ENCODE results near the gene KRTAP5-2. TPM values are rescaled to one million over a fixed set of nuclear protein-coding genes. Genes with fewer than 3 reads are reported as not detected.

The KRTAP5-2 gene
- total RNA-seq, 1 experiment from 2014 or later, result not detected

DNA sequence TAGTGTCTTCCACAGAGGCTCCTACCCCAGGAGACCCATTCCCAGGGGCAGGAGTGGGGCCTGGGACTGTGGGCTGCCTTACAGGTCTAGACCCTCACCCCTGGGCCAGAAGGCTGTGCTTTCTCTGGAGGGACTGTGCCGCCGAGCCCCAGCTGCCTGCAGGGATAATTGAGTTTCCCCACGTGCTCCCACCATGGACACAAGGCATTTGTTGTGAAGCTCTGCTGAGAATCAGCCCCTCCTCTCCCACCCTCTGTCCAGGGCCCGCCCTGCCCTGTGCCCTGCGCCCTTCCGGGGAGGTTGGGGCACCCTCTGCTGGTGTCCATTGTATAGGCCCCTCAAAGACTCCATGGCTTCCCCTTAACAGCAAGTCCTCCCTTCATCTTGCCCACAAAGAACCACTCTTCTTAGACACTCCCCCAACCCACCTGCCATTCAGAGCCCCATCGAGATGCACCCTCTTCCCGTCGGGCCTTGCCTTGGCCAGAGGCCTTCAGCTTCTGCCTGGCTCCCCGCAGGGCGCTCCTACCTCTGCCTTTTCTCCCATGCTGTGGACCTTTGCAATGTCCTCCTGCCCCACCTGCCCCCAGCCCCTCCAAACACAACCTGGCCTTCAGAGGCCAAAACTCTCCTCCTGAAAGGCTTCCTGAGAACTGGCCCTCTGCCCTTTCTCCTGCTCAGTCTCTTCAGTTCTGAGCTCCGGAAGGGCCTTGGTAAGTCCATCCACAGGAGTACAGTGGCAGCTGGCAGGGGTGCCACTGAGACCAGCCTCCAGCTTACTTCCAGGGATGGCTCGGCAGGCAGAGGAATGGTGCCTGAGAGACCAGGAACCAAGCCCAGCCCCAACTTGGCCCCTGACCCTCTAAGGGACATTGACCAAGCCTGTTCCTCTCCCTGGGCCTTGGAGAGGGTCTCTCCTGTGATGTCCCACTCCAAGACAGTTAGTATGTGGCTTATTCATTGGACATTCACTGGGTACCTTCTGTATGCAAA is 48.5 kb downstream of the KRTAP5-2 start:
- TF ChIP-seq, protein P1, sequence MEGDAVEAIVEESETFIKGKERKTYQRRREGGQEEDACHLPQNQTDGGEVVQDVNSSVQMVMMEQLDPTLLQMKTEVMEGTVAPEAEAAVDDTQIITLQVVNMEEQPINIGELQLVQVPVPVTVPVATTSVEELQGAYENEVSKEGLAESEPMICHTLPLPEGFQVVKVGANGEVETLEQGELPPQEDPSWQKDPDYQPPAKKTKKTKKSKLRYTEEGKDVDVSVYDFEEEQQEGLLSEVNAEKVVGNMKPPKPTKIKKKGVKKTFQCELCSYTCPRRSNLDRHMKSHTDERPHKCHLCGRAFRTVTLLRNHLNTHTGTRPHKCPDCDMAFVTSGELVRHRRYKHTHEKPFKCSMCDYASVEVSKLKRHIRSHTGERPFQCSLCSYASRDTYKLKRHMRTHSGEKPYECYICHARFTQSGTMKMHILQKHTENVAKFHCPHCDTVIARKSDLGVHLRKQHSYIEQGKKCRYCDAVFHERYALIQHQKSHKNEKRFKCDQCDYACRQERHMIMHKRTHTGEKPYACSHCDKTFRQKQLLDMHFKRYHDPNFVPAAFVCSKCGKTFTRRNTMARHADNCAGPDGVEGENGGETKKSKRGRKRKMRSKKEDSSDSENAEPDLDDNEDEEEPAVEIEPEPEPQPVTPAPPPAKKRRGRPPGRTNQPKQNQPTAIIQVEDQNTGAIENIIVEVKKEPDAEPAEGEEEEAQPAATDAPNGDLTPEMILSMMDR (IDR thresholded peaks at IDR 0.05; ENCODE audit: unreplicated experiment), result no peak
- BruUV-seq (replicated peaks), result no TSS peak
- Mint-ChIP-seq H3K27ac (ENCODE audit: unreplicated experiment) (no peak overlapping the region), H3K4me1 (ENCODE audit: low read depth, unreplicated experiment) (peaks cover 13% of the 10 kb centered on the region), H3K36me3 (ENCODE audit: insufficient read depth, unreplicated experiment) (peaks cover 12% of the 10 kb centered on the region), H3K27me3 (ENCODE audit: unreplicated experiment) (peaks cover 45% of the 10 kb centered on the region), H3K4me3 (ENCODE audit: low read depth, unreplicated experiment) (no peak overlapping the region), H3K9me3 (ENCODE audit: low read depth, unreplicated experiment) (no peaks in the 10 kb centered on the region)
- intact Hi-C loops (cut with micrococcal nuclease; ENCODE audit: unreplicated experiment), result no loop called here
- CTCF ChIA-PET, result interaction anchor here (0.9 to 1.2 kb wide), 2 partner anchors 16 to 25 kb away, joined by 3 read pairs; no protein-coding TSS in a partner anchor
- no peak for DNase-seq

DNA sequence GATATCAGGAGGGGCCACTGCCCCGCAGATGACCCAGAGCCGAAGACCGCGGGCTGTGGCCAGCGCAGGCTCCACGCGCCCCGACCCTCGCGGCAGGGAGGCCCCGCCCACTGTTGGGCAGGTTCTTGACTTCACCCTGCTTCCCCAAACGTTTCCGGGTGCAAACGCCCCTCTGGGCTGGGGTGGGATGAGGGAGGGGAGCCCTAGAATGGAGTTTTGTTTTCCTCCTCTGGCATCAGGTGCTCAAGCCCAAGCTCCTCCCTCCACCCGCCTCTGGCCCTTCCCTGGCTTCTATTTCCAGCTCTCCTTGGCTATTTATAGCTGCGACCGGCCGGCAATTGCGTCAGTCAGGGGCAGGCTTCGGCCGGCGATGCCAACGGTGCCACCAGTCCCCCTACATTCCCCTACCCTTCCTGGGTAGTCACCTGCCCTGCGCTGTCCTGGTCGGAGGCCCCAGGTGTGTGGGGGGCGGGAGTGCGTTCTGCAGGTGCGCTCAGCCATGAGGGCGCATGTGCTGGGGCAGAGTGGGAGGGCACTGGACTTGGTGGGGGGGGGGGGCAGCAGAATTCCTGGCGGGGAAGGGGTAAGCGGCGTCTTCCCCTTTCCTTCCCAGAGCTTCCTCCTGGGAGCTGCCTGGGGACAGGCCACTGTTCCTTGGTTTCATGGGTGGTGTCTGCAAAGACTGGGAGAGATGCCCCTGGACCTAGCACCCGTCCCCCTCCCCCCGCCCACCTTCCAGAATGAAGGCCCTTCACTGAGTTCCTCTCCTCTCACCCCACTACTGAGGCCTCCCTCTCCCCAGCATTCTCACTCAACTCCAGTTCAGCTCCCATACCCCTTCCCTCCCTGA is 49.6 kb downstream of the KRTAP5-2 start:
- peaks cover 11% of the 10 kb centered on the region for H3K36me3 Mint-ChIP-seq (ENCODE audit: insufficient read depth, unreplicated experiment)
- H3K4me3 Mint-ChIP-seq (ENCODE audit: low read depth, unreplicated experiment), result peak overlapping the region; percentile 62
- BruUV-seq (replicated peaks), result TSS peak; percentile 58
- intact Hi-C loops (cut with micrococcal nuclease; ENCODE audit: unreplicated experiment), result no loop called here
- TF ChIP-seq, protein P1 (IDR thresholded peaks at IDR 0.05; ENCODE audit: unreplicated experiment), result no peak
- peak overlapping the region; percentile 71 for H3K27ac Mint-ChIP-seq (ENCODE audit: unreplicated experiment)
- H3K4me1 Mint-ChIP-seq (ENCODE audit: low read depth, unreplicated experiment), result peaks cover under 1% of the 10 kb centered on the region
- H3K27me3 Mint-ChIP-seq (ENCODE audit: unreplicated experiment), result peaks cover 45% of the 10 kb centered on the region
- no peaks in the 10 kb centered on the region for H3K9me3 Mint-ChIP-seq (ENCODE audit: low read depth, unreplicated experiment)
- peak; percentile 78 for DNase-seq
- CTCF ChIA-PET, result interaction anchor here (0.7 to 1.5 kb wide), 7 partner anchors 10 to 452 kb away, joined by 3 to 8 read pairs (median 4); no protein-coding TSS in a partner anchor

DNA sequence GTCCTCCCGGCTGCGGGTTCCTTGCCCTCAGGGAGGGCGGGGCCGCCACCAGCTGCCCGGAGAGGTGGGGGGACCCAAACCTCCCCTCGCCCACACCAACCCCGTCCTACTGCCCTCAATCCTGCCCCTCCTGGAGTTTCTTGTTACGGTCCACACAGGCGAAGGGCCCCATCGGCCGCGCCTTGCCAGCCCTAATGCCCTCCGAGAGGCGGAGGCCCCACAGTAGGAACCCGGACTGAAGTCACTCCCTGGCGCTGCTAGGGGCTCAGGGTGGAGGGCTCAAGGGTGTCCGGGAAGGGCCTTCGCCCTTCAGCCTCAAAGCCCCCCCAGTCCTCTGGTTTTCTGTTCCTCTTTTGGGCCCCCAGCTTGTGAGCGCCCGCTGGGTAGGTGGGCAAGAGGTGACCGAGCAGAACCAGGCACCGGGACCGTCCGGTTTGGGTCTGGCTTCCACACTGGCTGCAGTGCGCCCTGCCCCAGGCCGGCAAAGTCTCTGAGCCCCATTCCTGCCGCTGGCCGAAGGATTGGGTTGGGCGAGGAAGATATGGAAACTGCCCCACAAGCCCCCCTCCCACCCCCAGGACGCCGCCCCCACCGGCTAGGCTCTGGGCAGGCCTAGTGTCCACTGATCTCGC is 50.5 kb downstream of the KRTAP5-2 start:
- H3K9me3 Mint-ChIP-seq (ENCODE audit: low read depth, unreplicated experiment), result no peaks in the 10 kb centered on the region
- H3K4me3 Mint-ChIP-seq (ENCODE audit: low read depth, unreplicated experiment), result peak overlapping the region; percentile 62

More for the DNA sequence above, 50.5 kb downstream of the KRTAP5-2 start:
- CTCF ChIA-PET, result interaction anchor here (1.0 to 2.1 kb wide), 5 partner anchors 11 to 287 kb away, joined by 4 to 92 read pairs (median 5); partner anchors contain the start of gene SYT8
- Mint-ChIP-seq H3K27ac (ENCODE audit: unreplicated experiment) (no peak overlapping the region), H3K4me1 (ENCODE audit: low read depth, unreplicated experiment) (no peaks in the 10 kb centered on the region), H3K36me3 (ENCODE audit: insufficient read depth, unreplicated experiment) (peaks cover 11% of the 10 kb centered on the region), H3K27me3 (ENCODE audit: unreplicated experiment) (peaks cover 42% of the 10 kb centered on the region)
- BruUV-seq (replicated peaks), result no TSS peak
- TF ChIP-seq, protein P1 (IDR thresholded peaks at IDR 0.05; ENCODE audit: unreplicated experiment), result no peak
- DNase-seq, result no peak
- intact Hi-C loops (cut with micrococcal nuclease; ENCODE audit: unreplicated experiment), result loop anchor here (2.0 kb wide), 1 partner anchor 27 kb away; no protein-coding TSS in a partner anchor

Other genes with a start within 250 kb of the KRTAP5-2 start
- 2.6 and 8.8 TPM in 2 replicates for gene BRSK2, start 208.4 kb downstream of the KRTAP5-2 start, total RNA-seq (2022)
- 28.6 and 29.8 TPM in 2 replicates for gene MOB2, start 111.5 kb downstream of the KRTAP5-2 start, total RNA-seq (2022)
- 12.1 and 14.0 TPM in 2 replicates for gene DUSP8, start 26.0 kb downstream of the KRTAP5-2 start, total RNA-seq (2022)
- not detected in 2 replicates for gene KRTAP5-1, start 13.0 kb downstream of the KRTAP5-2 start, total RNA-seq (2022)
- not detected in 2 replicates for gene KRTAP5-3, start 10.2 kb upstream of the KRTAP5-2 start, total RNA-seq (2022)
- not detected in 2 replicates for gene KRTAP5-4, start 23.8 kb upstream of the KRTAP5-2 start, total RNA-seq (2022)
- gene KRTAP5-5, start 31.5 kb upstream of the KRTAP5-2 start, total RNA-seq (2022), result not detected in 2 replicates
- gene KRTAP5-6, start 98.9 kb upstream of the KRTAP5-2 start, total RNA-seq (2022), result not detected in 2 replicates
- gene IFITM10, start 152.3 kb upstream of the KRTAP5-2 start, total RNA-seq (2022), result 3.3 and 8.1 TPM in 2 replicates
- gene CTSD, start 165.6 kb upstream of the KRTAP5-2 start, total RNA-seq (2022), result 531 and 685 TPM in 2 replicates
- gene SYT8, start 236.7 kb upstream of the KRTAP5-2 start, total RNA-seq (2022), result 5.8 and 7.1 TPM in 2 replicates
- gene TNNI2, start 240.7 kb upstream of the KRTAP5-2 start, total RNA-seq (2022), result 1.3 and 1.4 TPM in 2 replicates

All from Calu3 (cell line).